SK-N-SH (cell line): ENCODE data around the gene MCF2L. TPM values are rescaled to one million over a fixed set of nuclear protein-coding genes. Genes with fewer than 3 reads are reported as not detected.

Source experiments
- CTCF ChIA-PET: fragments of 300-600, 350-600 bp; formaldehyde crosslinking; extraction: SDS; loops from one replicate; lab custom pipeline; 2021; lab: Yijun Ruan, JAX
- POLR2A ChIA-PET: fragments of 350-600 bp; sonication (Branson Sonifier 250); formaldehyde crosslinking; extraction: SDS; loops from one replicate; lab custom pipeline; 2020; ENCODE audit warnings: antibody characterized with exemption, inconsistent platforms; lab: Yijun Ruan, JAX
- DNase-seq: peaks from one replicate; pipeline ENCODE4 v3.0.0; 2012
- H2AFZ ChIP-seq: fragments of 200-600 bp; sonication (generic); 2 replicates; pipeline ENCODE4 v1.8.1; 2016; ENCODE audit warnings: antibody characterized with exemption, mild to moderate bottlenecking, low read depth
- H3F3A ChIP-seq: fragments of 200-600 bp; sonication (generic); replicated peaks from 2 replicates; pipeline ENCODE3; 2016; ENCODE audit warnings: antibody characterized with exemption, mild to moderate bottlenecking; ENCODE audit not compliant: insufficient read depth
- H3K27ac ChIP-seq, 2 experiments: fragments of 200-500 bp in 1 of 2; fragments of 200-600 bp in 1 of 2; sonication (Bioruptor generic) in 1 of 2; sonication (generic), shearing (Covaris generic) in 1 of 2; 2 replicates each; pipeline versions ENCODE4 v1.5.1 to v1.6.1; 2014 to 2016; ENCODE audit warnings: low read depth in 2 of 2, inconsistent platforms in 1 of 2, low read length in 1 of 2, mild to moderate bottlenecking in 1 of 2, mixed read lengths in 1 of 2
- H3K27me3 ChIP-seq: fragments of 200-600 bp; sonication (generic), shearing (Covaris generic); 2 replicates; pipeline ENCODE4 v1.6.1; 2016; ENCODE audit warnings: mixed run types; ENCODE audit not compliant: insufficient read depth
- H3K36me3 ChIP-seq, 2 experiments: fragments of 200-500 bp in 1 of 2; fragments of 200-600 bp in 1 of 2; sonication (Bioruptor generic) in 1 of 2; sonication (generic) in 1 of 2; replicated peaks in 1 of 2; 2 replicates each; pipeline versions ENCODE3 to v1.5.1; 2014 to 2016; ENCODE audit warnings: low read length in 1 of 2, mild to moderate bottlenecking in 1 of 2; ENCODE audit not compliant: insufficient read depth in 2 of 2, control insufficient read depth in 1 of 2
- H3K4me1 ChIP-seq, 2 experiments: fragments of 200-500 bp in 1 of 2; fragments of 200-600 bp in 1 of 2; sonication (Bioruptor generic) in 1 of 2; sonication (generic), shearing (Covaris generic) in 1 of 2; 2 replicates each; pipeline versions ENCODE4 v1.5.1 to v1.6.1; 2014 to 2016; ENCODE audit warnings: low read depth in 1 of 2, low read length in 1 of 2, mixed run types in 1 of 2; ENCODE audit not compliant: insufficient read depth in 2 of 2, control insufficient read depth in 1 of 2
- H3K4me2 ChIP-seq: fragments of 200-600 bp; sonication (generic), shearing (Covaris generic); 2 replicates; pipeline ENCODE4 v1.6.1; 2017; ENCODE audit warnings: mixed run types
- H3K4me3 ChIP-seq, 2 experiments: fragments of 200-500 bp in 1 of 2; fragments of 200-600 bp in 1 of 2; sonication (Bioruptor generic) in 1 of 2; sonication (generic), shearing (Covaris generic) in 1 of 2; 2 replicates each; pipeline versions ENCODE4 v1.5.1 to v1.8.1; 2014 to 2016; ENCODE audit warnings: low read depth in 2 of 2, inconsistent platforms in 1 of 2, low read length in 1 of 2, mild to moderate bottlenecking in 1 of 2, mixed read lengths in 1 of 2, moderate library complexity in 1 of 2
- H3K79me2 ChIP-seq: fragments of 200-600 bp; sonication (generic); 2 replicates; pipeline ENCODE4 v1.8.1; 2017; ENCODE audit warnings: mild to moderate bottlenecking; ENCODE audit not compliant: insufficient read depth
- H3K9ac ChIP-seq: fragments of 200-600 bp; sonication (generic); 2 replicates; pipeline ENCODE4 v1.6.1; 2017; ENCODE audit warnings: mixed run types
- H3K9me2 ChIP-seq: fragments of 200-600 bp; sonication (generic); 2 replicates; pipeline ENCODE4 v1.6.1; 2017; ENCODE audit warnings: mixed run types
- H3K9me3 ChIP-seq: fragments of 200-600 bp; sonication (generic); 2 replicates; pipeline ENCODE4 v1.6.1; 2017; ENCODE audit warnings: mixed run types, mild to moderate bottlenecking, moderate library complexity
- H4K20me1 ChIP-seq: fragments of 200-600 bp; sonication (generic); 2 replicates; pipeline ENCODE4 v1.6.1; 2017; ENCODE audit warnings: mild to moderate bottlenecking, mixed run types; ENCODE audit not compliant: insufficient read depth
- FOSL2 ChIP-seq: IDR thresholded peaks from 2 replicates; pipeline ENCODE4 v1.4.0; 2012; ENCODE audit warnings: low read depth, mild to moderate bottlenecking, moderate library complexity, borderline replicate concordance
- FOXM1 ChIP-seq: IDR thresholded peaks from 2 replicates; pipeline ENCODE4 v1.4.0; 2012; ENCODE audit warnings: low read depth, mild to moderate bottlenecking
- NRF1 ChIP-seq: IDR thresholded peaks from 2 replicates; pipeline ENCODE4 v1.6.1; 2012; ENCODE audit warnings: low read depth, mild to moderate bottlenecking, low read length
- PBX3 ChIP-seq: IDR thresholded peaks from 2 replicates; pipeline ENCODE4; 2012
- POLR2AphosphoS5 ChIP-seq: IDR thresholded peaks from 2 replicates; pipeline ENCODE4 v1.6.1; 2012; ENCODE audit warnings: low read depth, low read length
- RAD21 ChIP-seq: IDR thresholded peaks from 2 replicates; pipeline ENCODE4 v1.6.1; 2012; ENCODE audit warnings: mild to moderate bottlenecking, low read length
- REST ChIP-seq: IDR thresholded peaks from 2 replicates; pipeline ENCODE4 v1.6.1; 2012; ENCODE audit warnings: mild to moderate bottlenecking, low read depth, low read length, moderate library complexity
- SMC3 ChIP-seq: IDR thresholded peaks from 2 replicates; pipeline ENCODE4 v1.6.1; 2012; ENCODE audit warnings: low read depth, low read length, improper control_type of control experiment
- TCF12 ChIP-seq: IDR thresholded peaks from 2 replicates; pipeline ENCODE4 v1.4.0; 2012
- YY1 ChIP-seq: IDR thresholded peaks from 2 replicates; pipeline ENCODE4 v1.4.0; 2012; ENCODE audit warnings: low read depth, mild to moderate bottlenecking
- ZBTB33 ChIP-seq: IDR thresholded peaks from 2 replicates; pipeline ENCODE4 v1.4.0; 2012; ENCODE audit warnings: low read depth, borderline replicate concordance
- WGBS: methylation state at CpG from one replicate; pipeline ENCODE4 v1.1.6; 2017; ENCODE audit warnings: low lambda C conversion rate; 5-methylcytosine and 5-hydroxymethylcytosine counted together
- polyA plus RNA-seq, 3 experiments: library from polyadenylated mRNA; depleted of rRNA; stranded (reverse); fragments of >200 nt; gene quantifications; 2 replicates each; pipeline ENCODE4 v1.2.3, GENCODE V29; 2012
- TF ChIP-seq, protein P1 (sequence below): fragments of 150-350 bp; IDR thresholded peaks from 2 replicates; pipeline ENCODE4 v1.6.1; 2017; ENCODE audit warnings: antibody characterized with exemption, low read length, low read depth, borderline replicate concordance
- TF ChIP-seq, protein P2 (sequence below): IDR thresholded peaks from 2 replicates; pipeline ENCODE4 v1.4.0; 2012; ENCODE audit warnings: low read depth
- TF ChIP-seq, protein P3 (sequence below): fragments of 150-350 bp; IDR thresholded peaks from 2 replicates; pipeline ENCODE4 v1.6.1; 2016; ENCODE audit warnings: mild to moderate bottlenecking, low read depth, low read length

The MCF2L gene
- polyA plus RNA-seq, 1 of the 3 experiments (the other 2 are of a cell fraction), result 0.56 TPM

DNA sequence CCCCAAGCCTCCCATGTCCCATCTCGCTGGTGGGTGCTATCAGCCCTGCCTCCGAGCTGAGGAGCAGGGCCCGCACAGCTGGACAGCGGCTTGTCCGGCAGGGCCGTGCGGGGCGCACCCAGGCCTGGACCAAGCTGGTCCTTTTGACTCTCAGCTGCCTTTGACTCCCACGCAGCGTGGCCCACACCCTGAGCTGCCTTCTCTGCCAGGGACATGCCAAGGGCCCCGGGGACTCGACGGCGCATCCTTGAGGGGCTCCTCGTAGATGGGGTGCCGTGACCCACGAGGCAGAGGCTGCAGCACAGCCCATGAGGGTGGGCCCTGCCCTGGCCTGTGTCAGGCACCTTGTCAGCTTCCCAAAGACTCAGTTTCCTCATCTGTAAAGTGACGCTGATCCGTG, 97.7 kb downstream of the MCF2L start:
- 68% methylated on average over 4 of the region's 19 CpGs for WGBS

More for the DNA sequence above, 97.7 kb downstream of the MCF2L start:
- H3K9ac ChIP-seq, result no peak overlapping the region
- POLR2A ChIA-PET, result no interaction called here
- TF ChIP-seq SMC3 (no peak), NRF1 (no peak), TCF12 (no peak), ZBTB33 (no peak), YY1 (no peak), PBX3 (no peak), FOXM1 (no peak), REST (no peak), RAD21 (no peak), FOSL2 (no peak), POLR2AphosphoS5 (no peak)
- TF ChIP-seq, protein P1, sequence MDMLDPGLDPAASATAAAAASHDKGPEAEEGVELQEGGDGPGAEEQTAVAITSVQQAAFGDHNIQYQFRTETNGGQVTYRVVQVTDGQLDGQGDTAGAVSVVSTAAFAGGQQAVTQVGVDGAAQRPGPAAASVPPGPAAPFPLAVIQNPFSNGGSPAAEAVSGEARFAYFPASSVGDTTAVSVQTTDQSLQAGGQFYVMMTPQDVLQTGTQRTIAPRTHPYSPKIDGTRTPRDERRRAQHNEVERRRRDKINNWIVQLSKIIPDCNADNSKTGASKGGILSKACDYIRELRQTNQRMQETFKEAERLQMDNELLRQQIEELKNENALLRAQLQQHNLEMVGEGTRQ, result no peak
- TF ChIP-seq, protein P2, sequence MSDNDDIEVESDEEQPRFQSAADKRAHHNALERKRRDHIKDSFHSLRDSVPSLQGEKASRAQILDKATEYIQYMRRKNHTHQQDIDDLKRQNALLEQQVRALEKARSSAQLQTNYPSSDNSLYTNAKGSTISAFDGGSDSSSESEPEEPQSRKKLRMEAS, result no peak
- TF ChIP-seq, protein P3, sequence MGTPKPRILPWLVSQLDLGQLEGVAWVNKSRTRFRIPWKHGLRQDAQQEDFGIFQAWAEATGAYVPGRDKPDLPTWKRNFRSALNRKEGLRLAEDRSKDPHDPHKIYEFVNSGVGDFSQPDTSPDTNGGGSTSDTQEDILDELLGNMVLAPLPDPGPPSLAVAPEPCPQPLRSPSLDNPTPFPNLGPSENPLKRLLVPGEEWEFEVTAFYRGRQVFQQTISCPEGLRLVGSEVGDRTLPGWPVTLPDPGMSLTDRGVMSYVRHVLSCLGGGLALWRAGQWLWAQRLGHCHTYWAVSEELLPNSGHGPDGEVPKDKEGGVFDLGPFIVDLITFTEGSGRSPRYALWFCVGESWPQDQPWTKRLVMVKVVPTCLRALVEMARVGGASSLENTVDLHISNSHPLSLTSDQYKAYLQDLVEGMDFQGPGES, result no peak
- no peaks in the 10 kb centered on the region for H3F3A ChIP-seq
- no peaks in the 10 kb centered on the region for H3K9me3 ChIP-seq
- H3K9me2 ChIP-seq, result no peaks in the 10 kb centered on the region
- no peaks in the 10 kb centered on the region for H4K20me1 ChIP-seq
- CTCF ChIA-PET, result interaction anchor here (1.4 kb wide), 1 partner anchor 37 kb away, joined by 3 read pairs; no protein-coding TSS in a partner anchor
- no peaks in the 10 kb centered on the region for H3K36me3 ChIP-seq
- H3K27me3 ChIP-seq, result no peaks in the 10 kb centered on the region
- no peaks in the 10 kb centered on the region for H3K4me1 ChIP-seq
- no peak for DNase-seq
- H3K27ac ChIP-seq, result no peak overlapping the region
- H3K4me2 ChIP-seq, result no peak overlapping the region
- H3K79me2 ChIP-seq, result no peaks in the 10 kb centered on the region
- H3K4me3 ChIP-seq, result no peak overlapping the region
- H2AFZ ChIP-seq, result no peak overlapping the region
